HG02588 (cell line): ENCODE results near the gene SCN2A.
"Not testable (repeated sequence)": the region's sequence is repeated elsewhere in the genome, so short reads cannot be mapped to it uniquely, and the experiment has no call there.

Experiments
- ATAC-seq: cut with Tn5 transposase; IDR thresholded peaks from one replicate; pipeline ENCODE4 v1.9.1; 2021; ENCODE audit warnings: mild to moderate bottlenecking, moderate library complexity; ENCODE audit not compliant: unreplicated experiment

The SCN2A gene

GRCh38 chr2:165312999-165313398 lies 73.8 kb downstream of the SCN2A start:
- no peak for ATAC-seq

GRCh38 chr2:165313509-165313908 lies 74.3 kb downstream of the SCN2A start:
- ATAC-seq, result no peak

DNA sequence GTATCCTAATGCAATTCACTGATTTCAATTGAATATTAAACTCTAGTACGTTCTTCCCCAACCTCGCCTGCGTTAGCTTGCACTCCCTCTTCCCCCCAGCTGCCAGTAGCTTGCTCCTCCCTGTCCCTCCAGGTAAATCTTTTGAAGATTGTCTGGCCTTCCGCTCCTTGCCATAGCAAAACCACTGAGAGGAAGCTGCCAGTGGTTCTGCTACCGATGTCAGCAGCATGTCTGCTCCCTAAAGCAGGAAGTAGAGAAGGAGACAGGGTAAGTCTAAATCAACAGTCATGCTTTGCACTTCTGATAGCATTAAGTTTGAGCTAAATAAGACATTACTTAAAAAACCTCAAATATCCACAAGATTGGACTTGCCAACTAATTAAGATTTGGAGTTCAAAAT lies 89.1 kb downstream of the SCN2A start:
- ATAC-seq, result no peak

GRCh38 chr2:165344276-165344675 lies 105.1 kb downstream of the SCN2A start:
- ATAC-seq, result not testable (repeated sequence)

DNA sequence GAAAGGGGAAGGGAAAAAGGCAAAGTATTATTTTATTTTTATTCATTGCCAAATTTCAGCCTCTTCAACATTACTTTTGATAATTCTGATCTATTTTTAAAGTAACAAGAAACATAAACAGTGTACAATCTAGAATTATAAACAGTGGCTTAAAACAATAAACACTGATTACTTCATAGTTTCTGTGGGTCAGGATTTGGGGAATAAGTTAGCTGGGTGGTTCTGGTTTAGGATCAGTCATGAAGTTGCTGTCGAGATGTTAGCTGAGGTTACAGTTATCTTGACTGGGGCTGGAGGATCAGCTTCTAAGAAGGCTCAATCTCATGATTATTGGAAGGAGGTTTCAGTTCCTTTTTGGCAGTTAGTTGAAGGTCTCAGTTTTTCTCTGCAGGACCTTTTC lies 109.2 kb downstream of the SCN2A start:
- ATAC-seq, result no peak

- ATAC-seq, result no peak
These were observed 110.0 kb downstream of the SCN2A start for GRCh38 chr2:165349181-165349580.

DNA sequence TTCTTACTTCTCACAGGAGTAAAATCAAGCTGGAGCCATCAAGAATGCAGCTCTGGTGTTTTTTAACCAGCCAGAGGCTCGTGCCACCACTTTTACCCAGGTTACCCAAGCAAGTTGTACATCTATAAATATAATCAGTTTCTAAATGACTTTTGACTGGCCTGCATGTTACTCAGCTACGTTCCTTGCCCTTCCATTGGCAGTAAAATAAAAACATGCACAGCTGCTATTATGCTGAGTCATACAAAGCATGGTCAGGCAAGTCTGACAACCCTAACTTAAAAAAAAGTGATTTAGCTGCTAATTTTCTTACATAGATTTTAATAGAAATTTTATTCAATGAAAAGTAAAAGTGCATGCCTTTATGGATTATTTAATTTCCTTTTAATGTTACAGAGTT lies 118.5 kb downstream of the SCN2A start:
- peak; percentile 91 for ATAC-seq

- no peak for ATAC-seq
These were observed 122.3 kb downstream of the SCN2A start for GRCh38 chr2:165361514-165361913.

DNA sequence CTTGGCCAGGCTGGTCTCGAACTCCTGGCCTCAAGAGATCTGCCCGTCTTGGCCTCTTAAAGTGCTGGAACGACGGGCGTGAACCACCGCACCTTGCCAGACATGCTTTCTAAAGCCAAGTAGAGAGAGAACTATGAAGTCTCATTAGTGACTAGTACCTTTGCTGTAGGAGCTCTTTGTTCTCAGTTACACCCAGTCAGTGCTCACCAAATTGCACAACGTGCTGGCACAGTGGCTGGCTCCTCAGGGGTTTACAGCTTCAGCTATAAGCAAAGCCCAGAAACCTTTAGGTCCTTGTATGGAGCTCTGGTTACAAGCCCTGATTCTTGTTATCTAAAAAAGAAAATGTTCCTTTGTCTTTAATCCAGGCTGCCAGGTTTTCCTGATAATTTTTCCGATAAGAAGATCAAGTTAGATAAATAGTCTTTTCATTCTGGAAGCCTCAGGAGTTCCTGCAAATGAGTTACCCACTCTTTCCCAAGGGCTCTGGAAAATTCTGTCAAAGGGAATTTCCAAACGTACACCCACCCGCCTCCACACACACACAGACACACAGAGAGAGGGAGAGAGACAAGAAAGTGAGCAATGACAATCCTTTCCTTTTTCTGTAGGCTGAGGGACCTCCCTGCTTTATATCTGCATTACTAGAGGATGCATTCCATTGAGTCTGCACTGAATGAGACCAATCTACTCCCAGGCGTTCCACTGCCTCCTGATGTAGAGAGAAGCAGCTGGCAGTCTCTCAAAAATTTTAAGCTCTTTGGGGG lies 130.1 kb downstream of the SCN2A start:
- no peak for ATAC-seq

- no peak for ATAC-seq
These were observed 130.7 kb downstream of the SCN2A start for GRCh38 chr2:165369898-165370296.

GRCh38 chr2:165371356-165371755 lies 132.1 kb downstream of the SCN2A start:
- ATAC-seq, result no peak

GRCh38 chr2:165373278-165374010 lies 134.2 kb downstream of the SCN2A start:
- no peak for ATAC-seq

DNA sequence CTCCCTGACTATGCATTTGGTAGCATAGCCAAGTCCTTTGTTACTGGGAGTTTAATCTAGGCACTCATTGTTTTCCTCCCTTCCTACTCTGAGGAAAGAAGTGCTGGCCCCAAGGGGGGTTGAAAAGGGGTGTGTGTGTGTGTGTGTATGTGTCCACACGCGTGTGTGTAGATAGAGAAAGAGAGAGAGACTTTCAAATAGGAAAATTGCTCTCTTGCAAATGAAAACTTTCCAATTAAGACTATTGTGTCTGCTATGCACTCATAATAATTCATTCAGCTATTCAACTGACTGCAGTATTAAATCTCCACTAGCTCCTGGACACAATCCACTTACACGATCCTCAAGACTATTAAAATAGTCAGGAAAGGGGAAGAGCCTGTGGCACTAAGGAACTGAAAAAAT lies 137.4 kb downstream of the SCN2A start:
- ATAC-seq, result no peak

DNA sequence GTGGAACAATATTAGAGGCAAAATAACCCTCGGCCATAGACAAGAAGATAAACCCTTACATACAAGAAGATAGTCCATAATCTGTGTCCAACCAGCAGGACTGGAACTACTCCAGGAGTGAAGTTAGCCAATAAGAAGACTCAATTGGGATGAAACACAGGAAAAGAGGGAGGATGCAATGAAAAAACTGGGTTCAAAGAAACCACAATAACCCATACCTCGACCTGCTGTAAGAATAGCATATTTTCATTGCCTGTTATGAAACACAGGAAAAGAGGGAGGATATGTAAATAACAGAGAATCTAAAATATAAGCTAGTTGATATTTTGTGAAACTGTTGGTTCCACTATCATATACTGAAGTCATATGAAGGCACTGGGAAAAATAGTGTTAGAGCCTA lies 143.1 kb downstream of the SCN2A start:
- ATAC-seq, result no peak

DNA sequence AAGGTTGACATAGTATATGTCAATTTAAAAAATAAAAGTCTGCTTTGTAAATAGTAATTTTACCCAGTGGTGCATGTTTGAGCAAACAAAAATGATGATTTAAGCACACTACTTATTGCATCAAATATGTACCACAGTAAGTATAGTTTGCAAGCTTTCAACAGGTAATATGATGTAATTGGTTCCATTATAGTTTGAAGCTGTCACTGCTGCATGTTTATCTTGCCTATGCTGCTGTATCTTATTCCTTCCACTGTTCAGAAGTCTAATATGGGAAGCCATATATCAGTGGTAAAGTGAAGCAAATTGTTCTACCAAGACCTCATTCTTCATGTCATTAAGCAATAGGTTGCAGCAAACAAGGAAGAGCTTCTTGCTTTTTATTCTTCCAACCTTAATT lies 151.7 kb downstream of the SCN2A start:
- ATAC-seq, result no peak

GRCh38 chr2:165391791-165392190 lies 152.6 kb downstream of the SCN2A start:
- ATAC-seq, result no peak

DNA sequence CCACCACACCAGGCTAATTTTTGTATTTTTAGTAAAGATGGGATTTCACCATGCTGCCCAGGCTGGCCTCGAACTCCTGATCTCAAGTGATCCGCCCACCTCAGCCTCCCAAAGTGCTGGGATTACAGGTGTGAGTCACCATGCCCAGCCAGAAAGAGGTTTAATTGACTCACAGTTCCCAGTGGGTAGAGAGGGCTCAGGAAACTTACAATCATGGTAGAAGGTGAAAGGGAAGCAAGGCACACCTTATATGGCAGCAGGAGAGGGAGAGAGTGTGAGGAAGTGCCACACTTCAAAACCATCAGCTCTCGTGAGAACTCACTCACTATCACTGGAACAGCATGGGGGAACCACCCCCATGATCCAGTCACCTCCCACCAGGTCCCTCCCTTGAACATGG lies 159.4 kb downstream of the SCN2A start:
- not testable (repeated sequence) for ATAC-seq

- ATAC-seq, result peak; percentile 51
These were observed 162.2 kb downstream of the SCN2A start for GRCh38 chr2:165401285-165401852.

DNA sequence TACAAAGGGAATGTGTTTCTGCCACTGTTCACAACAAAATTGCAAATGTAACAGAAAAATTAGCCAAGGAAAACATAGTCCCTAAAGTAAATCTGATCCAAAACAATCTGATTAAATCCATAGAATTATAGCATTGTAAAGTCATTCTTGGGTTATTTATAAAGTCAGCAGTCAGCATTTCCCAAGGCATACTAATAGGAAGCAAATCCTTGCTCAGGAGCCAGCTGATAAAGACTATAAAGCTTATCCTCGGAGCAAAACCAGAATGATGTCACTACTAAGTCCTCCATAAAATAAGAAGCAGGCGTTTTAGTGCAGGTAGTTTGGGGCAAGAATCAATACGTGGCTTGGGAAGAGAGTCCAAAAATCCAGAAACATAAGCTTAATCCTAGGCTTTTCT lies 162.9 kb downstream of the SCN2A start:
- no peak for ATAC-seq

GRCh38 chr2:165406173-165406572 lies 167.0 kb downstream of the SCN2A start:
- ATAC-seq, result no peak

- ATAC-seq, result no peak
These were observed 168.3 kb downstream of the SCN2A start for GRCh38 chr2:165407466-165407865.

DNA sequence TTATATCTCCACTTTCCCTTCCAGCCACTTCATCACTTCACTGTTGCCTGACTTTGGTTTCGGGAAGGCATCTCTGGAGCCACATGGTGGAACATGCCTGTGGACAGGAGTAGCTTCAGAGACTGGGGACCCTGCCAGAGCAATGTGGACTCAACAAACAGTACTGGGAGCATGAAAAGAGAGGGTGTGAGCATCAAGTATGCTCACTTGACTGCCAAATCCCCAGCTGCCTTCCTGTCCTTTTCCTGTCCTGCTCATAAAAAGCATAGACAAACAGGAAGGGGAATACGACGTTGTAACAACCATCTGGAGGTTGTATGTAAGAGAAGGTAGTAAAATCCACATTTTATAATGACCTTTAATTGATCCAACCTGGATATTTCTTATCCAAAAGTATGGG lies 169.0 kb downstream of the SCN2A start:
- ATAC-seq, result no peak
